Measurements from ENCODE around the gene PAK2.

GRCh38 chr3:196867507-196868296, 128.0 kb downstream of the PAK2 start, which contains the start of gene SENP5:
- TF ChIP-seq CTCF (conservative IDR thresholded peaks at IDR 0.05; ENCODE audit: low read depth, low read length) (no peak), EZH2 (IDR thresholded peaks at IDR 0.05; ENCODE audit: borderline replicate concordance, low read depth, low read length, poor library complexity, severe bottlenecking) (no peak)
